HepG2 (cell line): Measurements from ENCODE around the gene KAZN. TPM values are rescaled to one million over a fixed set of nuclear protein-coding genes. Genes with fewer than 3 reads are reported as not detected.

Experiments used
- ATAC-seq: fragments of 200-7000 bp; cut with Tn5 transposase; 3 replicates; pipeline ENCODE4 v1.9.1; 2020; ENCODE audit warnings: mild to moderate bottlenecking, moderate library complexity
- BruUV-seq: library from RNA; stranded (reverse); fragments of 400-500 nt; replicated peaks from 2 replicates; lab custom pipeline; 2021; lab: Mats Ljungman, UMichigan
- CTCF ChIA-PET: fragments of 300-600 bp; formaldehyde crosslinking; extraction: SDS; loops from one replicate; lab custom pipeline; 2021; ENCODE audit warnings: low total read pairs, inconsistent platforms, low intra/inter-chr PET ratio; lab: Yijun Ruan, JAX
- POLR2A ChIA-PET: fragments of 350-600 bp; sonication (Branson Sonifier 250); formaldehyde crosslinking; loops from one replicate; lab custom pipeline; 2020; ENCODE audit warnings: antibody characterized with exemption, inconsistent platforms; lab: Yijun Ruan, JAX
- DNase-seq: peaks from one replicate; pipeline ENCODE4 v3.0.0-alpha.2; 2015; ENCODE audit warnings: low spot score
- FAIRE-seq: peaks from 3 replicates; lab custom pipeline; 2011; peaks lifted over from hg19 to GRCh38; lab: Jason Lieb, UNC
- H2AFZ ChIP-seq: one replicate; pipeline ENCODE4 v1.6.1; 2011; ENCODE audit warnings: low read length, inconsistent platforms
- H3K27ac ChIP-seq: fragments of 300-600 bp; 3 replicates; pipeline ENCODE4 v1.8.0; 2011; ENCODE audit warnings: mixed run types, mild to moderate bottlenecking, mixed read lengths, low read length, inconsistent platforms; ENCODE audit not compliant: insufficient read depth; ENCODE audit errors: extremely low read length
- H3K27me3 ChIP-seq, 2 experiments: fragments of 200-600 bp in 1 of 2; 2 replicates in 1 of 2; 3 replicates in 1 of 2; pipeline versions ENCODE4 v1.6.0 to v1.8.0; 2011; ENCODE audit warnings: low read length in 2 of 2, mild to moderate bottlenecking in 2 of 2, moderate library complexity in 2 of 2, inconsistent platforms in 1 of 2; ENCODE audit not compliant: insufficient read depth in 2 of 2, control insufficient read depth in 1 of 2
- H3K36me3 ChIP-seq, 2 experiments: fragments of 200-600 bp in 1 of 2; replicated peaks in 1 of 2; 2 replicates in 1 of 2; 3 replicates in 1 of 2; pipeline versions ENCODE4 v1.5.1 to v1.8.0; 2011; ENCODE audit warnings: low read length in 2 of 2, inconsistent platforms in 1 of 2; ENCODE audit not compliant: insufficient read depth in 2 of 2, control insufficient read depth in 1 of 2
- H3K4me1 ChIP-seq: 2 replicates; pipeline ENCODE4 v1.5.1; 2012; ENCODE audit warnings: low read length, inconsistent platforms; ENCODE audit not compliant: insufficient read depth
- H3K4me2 ChIP-seq: 2 replicates; pipeline ENCODE4 v1.6.0; 2011; ENCODE audit warnings: low read depth, low read length, inconsistent platforms
- H3K4me3 ChIP-seq, 3 experiments: fragments of 200-600 bp in 1 of 3; sonication (generic), shearing (Covaris generic) in 1 of 3; replicated peaks in 1 of 3; 2 replicates each; pipeline ENCODE4 v1.5.1; 2011 to 2016; ENCODE audit warnings: low read length in 3 of 3, inconsistent platforms in 2 of 3, low read depth in 2 of 3, mild to moderate bottlenecking in 2 of 3, control low read depth in 1 of 3, mixed read lengths in 1 of 3; ENCODE audit not compliant: insufficient read depth in 1 of 3
- H3K79me2 ChIP-seq: one replicate; pipeline ENCODE4 v1.6.1; 2011; ENCODE audit warnings: low read length, inconsistent platforms; ENCODE audit not compliant: insufficient read depth
- H3K9ac ChIP-seq: 2 replicates; pipeline ENCODE4 v1.6.0; 2011; ENCODE audit warnings: mild to moderate bottlenecking, low read depth, low read length, inconsistent platforms; ENCODE audit not compliant: insufficient read depth
- H3K9me3 ChIP-seq: 2 replicates; pipeline ENCODE4 v1.5.1; 2012; ENCODE audit warnings: mild to moderate bottlenecking, low read length
- H4K20me1 ChIP-seq: 2 replicates; pipeline ENCODE4 v1.6.0; 2011; ENCODE audit warnings: inconsistent platforms, mild to moderate bottlenecking, low read length, moderate library complexity; ENCODE audit not compliant: insufficient read depth
- AGO1 ChIP-seq: fragments of 200-400 bp; formaldehyde crosslinking; IDR thresholded peaks from 2 replicates; pipeline ENCODE4 v1.6.1; 2017; ENCODE audit warnings: mild to moderate bottlenecking, low read depth, low read length, moderate library complexity; ENCODE audit not compliant: poor library complexity, severe bottlenecking
- DBP ChIP-seq: sonication (generic); formaldehyde crosslinking; IDR thresholded peaks from 2 replicates; pipeline ENCODE4 v1.4.0; 2020; ENCODE audit warnings: missing genetic modification reagents; ENCODE audit errors: not compliant biosample characterization
- KIAA2018 ChIP-seq: sonication (generic); formaldehyde crosslinking; IDR thresholded peaks from 2 replicates; pipeline ENCODE4 v1.5.0; 2020; ENCODE audit warnings: mild to moderate bottlenecking, missing genetic modification reagents, borderline replicate concordance
- MEIS2 ChIP-seq: sonication (generic); formaldehyde crosslinking; IDR thresholded peaks from 2 replicates; pipeline ENCODE4 v1.9.0; 2021; ENCODE audit warnings: mild to moderate bottlenecking, missing genetic modification reagents
- PAF1 ChIP-seq: IDR thresholded peaks from 2 replicates; pipeline ENCODE4 v1.6.1; 2016; ENCODE audit warnings: missing genetic modification reagents, missing compliant biosample characterization
- PBX3 ChIP-seq: sonication (generic); formaldehyde crosslinking; IDR thresholded peaks from 2 replicates; pipeline ENCODE4 v1.8.1; 2023; ENCODE audit warnings: missing genetic modification reagents, inconsistent platforms, borderline replicate concordance
- REPIN1 ChIP-seq: sonication (generic); formaldehyde crosslinking; IDR thresholded peaks from 2 replicates; pipeline ENCODE4 v1.8.0; 2022; ENCODE audit warnings: missing genetic modification reagents, low read depth, mild to moderate bottlenecking, borderline replicate concordance
- ZKSCAN8 ChIP-seq: IDR thresholded peaks from 2 replicates; pipeline ENCODE4 v1.6.1; 2016; ENCODE audit warnings: borderline replicate concordance, missing genetic modification reagents, missing compliant biosample characterization
- ZNF276 ChIP-seq: sonication (generic); formaldehyde crosslinking; IDR thresholded peaks from 2 replicates; pipeline ENCODE4 v1.4.0; 2020; ENCODE audit warnings: mild to moderate bottlenecking, low read depth, missing genetic modification reagents
- ZNF282 ChIP-seq: fragments of 450-650 bp; IDR thresholded peaks from 2 replicates; pipeline ENCODE4 v1.6.1; 2018; ENCODE audit not compliant: partially characterized antibody
- ZNF572 ChIP-seq: sonication (generic); formaldehyde crosslinking; IDR thresholded peaks from 2 replicates; pipeline ENCODE4 v1.5.1; 2020; ENCODE audit warnings: mild to moderate bottlenecking, missing genetic modification reagents
- WGBS: methylation state at CpG from one replicate; pipeline ENCODE4 v1.1.6; 2017; ENCODE audit warnings: low lambda C conversion rate; 5-methylcytosine and 5-hydroxymethylcytosine counted together
- in situ Hi-C: cut with HindIII; loops from 2 replicates; pipeline ENCODE4 v1.10.0; 2017; ENCODE audit warnings: low pct_unique_long_range_greater_than_20kb; ENCODE audit not compliant: extremely low pct_ligation_motif_present
- intact Hi-C: fragments of 100-400 bp; cut with micrococcal nuclease; formaldehyde crosslinking; loops from one replicate; pipeline ENCODE4 v1.10.0; 2022; ENCODE audit not compliant: unreplicated experiment
- polyA plus RNA-seq, 8 experiments: library from polyadenylated mRNA; depleted of rRNA in 3 of 8; stranded (reverse) in 7 of 8; unstranded in 1 of 8; fragments of >200 nt; fragmentation: Illumina TruSeq in 4 of 8; extraction: Trizol in 4 of 8; gene quantifications; 2 replicates each; pipeline versions ENCODE4 v1.2.1 to v1.2.3, GENCODE V29; 2011 to 2016; ENCODE audit warnings: low read depth in 4 of 8, missing spikeins in 1 of 8, mixed read lengths in 1 of 8; ENCODE audit not compliant: insufficient read depth in 1 of 8
- total RNA-seq, 5 experiments: library from RNA; depleted of rRNA; stranded (reverse); fragments of >200 nt; fragmentation: Illumina TruSeq; extraction: Trizol; gene quantifications; 2 replicates each; pipeline ENCODE4 v1.2.3, GENCODE V29; 2016; ENCODE audit warnings: low read depth in 1 of 5

Gene KAZN
- total and polyA plus RNA-seq, 2 of the 13 experiments (the other 11 are each of a cell fraction or from before 2014, with no cell fraction given), result 10.4 to 13.5 TPM

- intact Hi-C loops, result no loop called here
- H3K9ac ChIP-seq, result no peak overlapping the region
- no peaks in the 10 kb centered on the region for H3K36me3 ChIP-seq
- H2AFZ ChIP-seq, result no peak overlapping the region
- no peak overlapping the region for H3K27ac ChIP-seq
- FAIRE-seq, result no peak
- in situ Hi-C loops, result no loop called here
- H3K27me3 ChIP-seq, result peaks cover 0 to 29% of the 10 kb centered on the region in 2 experiments; a peak in 4 of 5 replicates
- no peak for DNase-seq
- no peaks in the 10 kb centered on the region for H3K4me1 ChIP-seq
- no TSS peak for BruUV-seq
- no peak for ATAC-seq
- CTCF ChIA-PET, result no interaction called here
- H3K9me3 ChIP-seq, result no peaks in the 10 kb centered on the region
- H4K20me1 ChIP-seq, result no peaks in the 10 kb centered on the region
- 0% methylated on average over 3 of the region's 3 CpGs for WGBS
- H3K4me3 ChIP-seq, result no peak overlapping the region
- POLR2A ChIA-PET, result no interaction called here
- no peak overlapping the region for H3K4me2 ChIP-seq
- H3K79me2 ChIP-seq, result no peaks in the 10 kb centered on the region
- no peak for TF ChIP-seq ZNF572 (CRISPR knock-in tag)
- TF ChIP-seq PBX3 (CRISPR knock-in tag), result no peak
- TF ChIP-seq ZNF276 (CRISPR knock-in tag), result no peak
- no peak for TF ChIP-seq AGO1
- no peak for TF ChIP-seq MEIS2 (CRISPR knock-in tag)
- no peak for TF ChIP-seq PAF1 (CRISPR knock-in tag)
- no peak for TF ChIP-seq ZKSCAN8 (CRISPR knock-in tag)
- TF ChIP-seq REPIN1 (CRISPR knock-in tag), result no peak
- TF ChIP-seq ZNF282, result no peak
- no peak for TF ChIP-seq KIAA2018 (CRISPR knock-in tag)
- no peak for TF ChIP-seq DBP (CRISPR knock-in tag)
Observed at GRCh38 chr1:14677292-14677971, 78.9 kb downstream of the KAZN start.
